Ectodermal cell (in vitro differentiated cells): ENCODE measurements around the gene KIFC3.

Experiments used
- H3K27ac ChIP-seq: 2 replicates; pipeline ENCODE4 v1.7.0; 2013; ENCODE audit warnings: mild to moderate bottlenecking, low read depth, low read length; ENCODE audit not compliant: insufficient read depth, poor library complexity, severe bottlenecking
- H3K27me3 ChIP-seq: 2 replicates; pipeline ENCODE4 v1.7.0; 2013; ENCODE audit warnings: mild to moderate bottlenecking, low read length; ENCODE audit not compliant: insufficient read depth, control insufficient read depth, poor library complexity, severe bottlenecking
- H3K36me3 ChIP-seq: one replicate; pipeline ENCODE4 v1.7.0; 2013; ENCODE audit warnings: low read length; ENCODE audit not compliant: control insufficient read depth, insufficient read depth
- H3K4me1 ChIP-seq: one replicate; pipeline ENCODE4 v1.7.0; 2013; ENCODE audit warnings: low read length; ENCODE audit not compliant: control insufficient read depth, insufficient read depth
- H3K4me3 ChIP-seq: 2 replicates; pipeline ENCODE4 v1.7.0; 2013; ENCODE audit warnings: low read depth, low read length, control low read depth; ENCODE audit not compliant: insufficient read depth
- H3K9me3 ChIP-seq: 2 replicates; pipeline ENCODE4 v1.7.0; 2013; ENCODE audit warnings: mild to moderate bottlenecking, low read length, moderate library complexity; ENCODE audit not compliant: control insufficient read depth
- WGBS, 2 experiments: methylation state at CpG; one replicate each; pipeline ENCODE4 v1.1.7; 2013; ENCODE audit warnings: missing lambda C conversion rate in 2 of 2; 5-methylcytosine and 5-hydroxymethylcytosine counted together

Gene KIFC3

GRCh38 chr16:57804111-57804837, 2.0 kb upstream of the KIFC3 start:
- Histone ChIP-seq H3K9me3 (no peaks in the 10 kb centered on the region), H3K4me1 (peaks cover 24% of the 10 kb centered on the region), H3K4me3 (no peak overlapping the region), H3K27me3 (peaks cover 27% of the 10 kb centered on the region), H3K36me3 (no peaks in the 10 kb centered on the region), H3K27ac (no peak overlapping the region)
- WGBS, 2 experiments = 94 to 96% methylated on average over 5 of the region's 5 CpGs

- Histone ChIP-seq H3K27ac (peak overlapping the region; percentile 41), H3K4me3 (no peak overlapping the region), H3K9me3 (no peaks in the 10 kb centered on the region), H3K4me1 (peaks cover 22% of the 10 kb centered on the region), H3K27me3 (peaks cover 36% of the 10 kb centered on the region), H3K36me3 (no peaks in the 10 kb centered on the region)
- WGBS, 2 experiments = 43 to 46% methylated on average over 16 of the region's 16 CpGs
Measured at GRCh38 chr16:57803134-57803990, 1.1 kb upstream of the KIFC3 start.

DNA sequence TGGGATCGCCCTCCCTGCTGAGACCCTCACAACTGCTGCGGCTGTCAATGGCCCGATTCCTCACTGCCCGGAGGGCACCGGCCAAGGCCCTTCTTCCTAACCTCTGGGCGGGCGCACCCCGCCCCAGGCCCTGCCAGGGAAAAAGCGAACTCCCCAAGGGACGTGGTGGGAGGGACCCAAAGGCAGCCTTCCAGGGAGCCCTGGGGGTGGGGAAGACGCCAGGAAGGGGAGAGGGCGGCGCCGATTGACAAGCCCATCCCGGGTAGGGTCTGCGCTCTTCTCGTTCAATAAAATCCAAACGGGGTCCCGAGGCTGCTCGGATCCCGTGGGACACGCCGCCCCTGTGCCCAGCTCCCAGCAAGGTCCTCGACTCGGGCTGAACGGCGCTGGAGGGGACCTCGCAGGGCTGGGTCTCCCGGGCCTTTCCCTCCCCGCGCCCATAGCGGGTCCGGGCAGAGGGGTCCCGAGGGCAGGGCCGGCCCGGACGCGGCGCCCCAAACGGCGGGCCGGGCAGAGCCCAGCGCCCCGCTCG, 416 bp downstream of the KIFC3 start:
- no peak overlapping the region for H3K27ac ChIP-seq
- H3K4me1 ChIP-seq = peaks cover 31% of the 10 kb centered on the region
- H3K27me3 ChIP-seq = peaks cover 45% of the 10 kb centered on the region
- 1 to 2% methylated on average over 45 of the region's 45 CpGs for WGBS, 2 experiments
- H3K36me3 ChIP-seq = no peaks in the 10 kb centered on the region
- peak overlapping the region; percentile 31 for H3K4me3 ChIP-seq
- H3K9me3 ChIP-seq = no peaks in the 10 kb centered on the region

DNA sequence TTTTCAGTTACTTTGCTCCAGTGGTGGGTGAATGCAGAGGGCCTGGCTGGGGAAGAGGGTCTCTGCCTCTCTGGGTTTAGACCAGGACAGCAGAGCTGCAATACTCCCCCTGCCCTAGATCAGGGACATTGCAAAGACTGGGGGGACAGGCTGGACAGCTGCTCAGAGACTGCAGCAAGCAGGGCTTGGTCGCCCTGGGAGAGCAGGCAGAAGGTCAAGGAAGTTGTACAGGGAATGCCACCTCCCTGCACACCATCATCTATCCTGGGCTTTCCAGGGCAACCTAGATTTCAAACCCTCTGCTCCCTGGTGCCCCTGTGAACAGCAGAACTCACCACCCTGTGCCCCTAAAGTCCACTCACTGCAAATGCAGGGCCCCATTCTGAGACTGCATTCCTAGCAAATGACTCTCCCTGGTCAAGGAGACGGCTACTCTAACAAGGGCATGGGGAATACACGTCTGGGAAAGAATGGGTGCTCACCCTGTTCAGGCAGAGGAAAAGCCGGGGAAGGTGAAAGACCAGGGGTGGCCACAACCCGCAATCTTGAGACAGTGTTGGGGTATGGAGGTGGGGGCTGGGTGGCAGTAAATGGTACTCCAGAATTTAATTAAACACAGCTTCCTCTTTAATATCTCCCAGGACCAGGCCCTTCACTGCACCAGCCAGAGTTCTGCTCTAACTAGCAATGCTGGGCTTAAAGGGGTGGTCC, 1.0 kb downstream of the KIFC3 start:
- Histone ChIP-seq H3K4me3 (peak overlapping the region; percentile 31), H3K27me3 (peaks cover 45% of the 10 kb centered on the region), H3K4me1 (peaks cover 31% of the 10 kb centered on the region), H3K36me3 (no peaks in the 10 kb centered on the region), H3K27ac (no peak overlapping the region), H3K9me3 (no peaks in the 10 kb centered on the region)
- WGBS, 2 experiments = 51 to 55% methylated on average over 5 of the region's 5 CpGs

DNA sequence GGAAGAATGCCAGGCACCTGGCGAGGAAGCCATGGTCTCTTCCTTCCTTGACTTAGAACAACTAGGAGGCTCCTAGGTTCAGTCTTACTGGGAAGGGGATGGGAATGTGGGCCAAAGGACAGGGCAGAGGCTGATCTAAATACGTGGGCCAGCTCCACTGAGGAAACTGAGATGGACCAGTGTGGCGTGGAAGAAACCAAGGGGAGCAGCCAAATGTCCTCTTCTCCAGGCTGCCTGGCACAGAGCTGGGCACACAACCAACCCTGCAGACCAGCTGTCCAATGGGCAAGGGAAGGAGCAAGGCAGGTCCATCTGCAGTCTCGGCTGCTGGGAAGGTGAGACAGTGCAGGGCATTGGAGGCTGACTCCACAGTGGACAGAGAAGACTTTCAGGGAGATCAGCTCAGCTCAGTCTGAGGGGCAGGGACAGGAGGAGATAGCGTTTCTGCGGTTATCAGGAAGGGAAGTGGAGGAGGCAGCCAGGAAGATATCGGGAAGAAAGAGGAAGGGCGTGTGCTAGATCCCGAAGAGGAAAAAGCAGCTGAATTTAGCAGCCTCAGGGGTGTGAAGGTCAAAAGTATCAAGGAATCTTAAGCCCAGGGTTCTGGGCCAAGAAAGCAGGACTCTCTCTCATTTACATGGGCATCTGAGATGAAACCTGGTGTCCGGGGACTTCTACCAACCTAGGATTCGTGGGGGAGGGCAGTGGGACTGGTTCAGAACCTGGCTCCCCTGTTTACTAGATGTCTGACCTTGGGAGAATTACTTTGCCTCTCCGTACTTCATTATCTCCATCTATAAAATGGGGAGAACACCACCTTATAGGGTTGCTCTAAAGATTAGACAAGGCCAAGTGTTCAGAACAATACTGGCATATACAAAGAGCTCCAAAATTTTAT, 1.8 kb downstream of the KIFC3 start:
- Histone ChIP-seq H3K27ac (no peak overlapping the region), H3K4me3 (no peak overlapping the region), H3K9me3 (no peaks in the 10 kb centered on the region), H3K4me1 (peaks cover 31% of the 10 kb centered on the region), H3K36me3 (no peaks in the 10 kb centered on the region), H3K27me3 (peaks cover 45% of the 10 kb centered on the region)
- WGBS, 2 experiments = 89 to 91% methylated on average over 12 of the region's 12 CpGs

GRCh38 chr16:57799600-57800199, 2.6 kb downstream of the KIFC3 start:
- Histone ChIP-seq H3K36me3 (no peaks in the 10 kb centered on the region), H3K4me1 (peaks cover 31% of the 10 kb centered on the region), H3K4me3 (no peak overlapping the region), H3K27me3 (peaks cover 45% of the 10 kb centered on the region), H3K27ac (no peak overlapping the region), H3K9me3 (no peaks in the 10 kb centered on the region)
- 79 to 81% methylated on average over 4 of the region's 5 CpGs for whole genome bisulfite sequencing, 2 experiments

DNA sequence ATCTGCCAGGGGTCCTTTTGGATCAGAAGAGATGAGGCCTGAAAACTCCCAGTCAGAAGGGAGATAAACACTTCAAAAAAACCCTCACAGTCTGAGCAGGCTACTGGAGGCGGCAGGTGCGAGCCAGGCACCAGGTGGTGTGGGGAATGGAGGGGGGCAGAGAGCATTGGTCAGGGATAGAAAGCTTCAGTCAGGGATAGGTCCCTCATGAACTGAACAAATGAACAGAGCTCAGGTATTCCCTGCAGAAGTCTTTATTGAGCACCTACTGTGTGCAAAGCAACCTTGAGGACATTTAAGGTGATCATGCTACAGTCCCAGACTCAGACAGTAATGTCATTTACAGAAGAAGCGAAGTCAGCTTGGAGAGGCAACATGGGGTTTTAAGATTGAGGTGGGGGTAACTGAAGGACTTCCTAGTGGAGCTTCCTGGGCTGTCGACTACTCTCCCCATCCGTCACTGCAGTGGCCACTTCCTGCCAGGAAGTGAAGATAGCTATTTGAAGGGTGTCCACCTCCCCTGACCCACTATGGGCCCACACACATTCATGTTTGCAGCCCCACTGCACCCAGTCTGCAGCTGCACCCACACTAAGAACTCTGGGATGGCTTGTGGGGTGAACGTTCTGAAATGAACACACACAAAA, 3.2 kb downstream of the KIFC3 start:
- Histone ChIP-seq H3K9me3 (no peaks in the 10 kb centered on the region), H3K4me1 (peaks cover 31% of the 10 kb centered on the region), H3K4me3 (no peak overlapping the region), H3K27ac (no peak overlapping the region), H3K36me3 (no peaks in the 10 kb centered on the region), H3K27me3 (peaks cover 45% of the 10 kb centered on the region)
- WGBS, 2 experiments = 91 to 95% methylated on average over 6 of the region's 6 CpGs

DNA sequence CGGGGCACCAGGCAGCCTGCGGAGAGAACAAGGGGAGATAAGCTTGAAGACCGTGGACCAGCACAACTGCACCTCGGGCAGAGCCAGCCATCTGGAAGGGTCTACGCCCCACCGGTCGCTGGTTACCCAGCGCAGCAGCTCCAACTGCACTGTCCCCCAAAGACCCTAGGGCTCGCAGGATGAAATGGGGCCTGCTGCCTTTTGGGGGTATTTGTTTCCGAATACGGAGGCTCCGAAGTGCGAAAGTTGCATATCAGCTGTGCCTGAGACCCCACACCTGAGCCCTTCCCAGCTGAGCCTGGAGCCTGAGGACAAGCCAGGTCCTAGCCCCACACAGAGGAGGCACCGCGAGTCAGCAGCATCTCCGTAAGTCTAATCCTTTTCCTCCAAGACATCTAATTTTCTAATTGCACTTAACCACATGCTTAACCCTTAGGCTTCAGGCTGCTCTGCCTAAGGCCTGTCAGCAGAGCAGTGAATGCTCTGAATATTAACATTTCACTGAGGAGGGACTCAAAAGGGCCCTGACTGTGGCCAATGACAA, 4.0 kb downstream of the KIFC3 start:
- H3K27ac ChIP-seq = no peak overlapping the region
- H3K27me3 ChIP-seq = peaks cover 45% of the 10 kb centered on the region
- H3K36me3 ChIP-seq = no peaks in the 10 kb centered on the region
- H3K9me3 ChIP-seq = no peaks in the 10 kb centered on the region
- WGBS, 2 experiments = 70 to 72% methylated on average over 16 of the region's 16 CpGs
- H3K4me1 ChIP-seq = peaks cover 31% of the 10 kb centered on the region
- peak overlapping the region; percentile 16 for H3K4me3 ChIP-seq
